Pons (tissue), 1 donor: ENCODE measurements around the gene NME4.
"Not testable (repeated sequence)": the region's sequence is repeated elsewhere in the genome, so short reads cannot be mapped to it uniquely, and the experiment has no call there.

Experiments used
- DNase-seq: peaks from one replicate; pipeline ENCODE4 v3.0.0-alpha.2; 2016; ENCODE audit warnings: low spot score

The NME4 gene

GRCh38 chr16:397135-397661 is at the start of gene NME4:
Gene NME4, plus strand, starts transcription at chr16:397199. Its CDS starts 24 bp downstream, at chr16:397223.
- no peak for DNase-seq

GRCh38 chr16:347203-347602 is 49.8 kb upstream of the NME4 start:
- no peak for DNase-seq

- DNase-seq = not testable (repeated sequence)
Measured at GRCh38 chr16:348495-348894, 48.5 kb upstream of the NME4 start.

GRCh38 chr16:349211-349610 is 47.8 kb upstream of the NME4 start:
- no peak for DNase-seq

GRCh38 chr16:350203-350602 is 46.8 kb upstream of the NME4 start:
- no peak for DNase-seq

GRCh38 chr16:351804-352520 is 45.0 kb upstream of the NME4 start:
- DNase-seq = no peak

GRCh38 chr16:352547-353403 is 44.2 kb upstream of the NME4 start, which contains the start of gene AXIN1:
Gene AXIN1, minus strand, starts transcription at chr16:352723. Its CDS starts 5,698 bp downstream, at chr16:347025.
- peak; percentile 86 for DNase-seq

GRCh38 chr16:353404-354290 is 43.4 kb upstream of the NME4 start:
- no peak for DNase-seq

- no peak for DNase-seq
Measured at GRCh38 chr16:354291-354881, 42.6 kb upstream of the NME4 start.

GRCh38 chr16:354971-355461 is 42.0 kb upstream of the NME4 start:
- DNase-seq = no peak

- no peak for DNase-seq
Measured at GRCh38 chr16:356741-357140, 40.3 kb upstream of the NME4 start.

GRCh38 chr16:359067-359763 is 37.8 kb upstream of the NME4 start:
- DNase-seq = no peak

GRCh38 chr16:359871-360697 is 36.9 kb upstream of the NME4 start:
- no peak for DNase-seq

GRCh38 chr16:360698-361336 is 36.2 kb upstream of the NME4 start:
- DNase-seq = no peak

GRCh38 chr16:361341-361871 is 35.6 kb upstream of the NME4 start:
- no peak for DNase-seq

GRCh38 chr16:361872-362701 is 34.9 kb upstream of the NME4 start:
- DNase-seq = peak; percentile 61

- not testable (repeated sequence) for DNase-seq
Measured at GRCh38 chr16:362702-362999, 34.3 kb upstream of the NME4 start.

GRCh38 chr16:363110-363765 is 33.8 kb upstream of the NME4 start:
- DNase-seq = no peak
